MV-4-11 (cell line): ENCODE data around the gene CCDC60.
"Not testable (repeated sequence)": the region's sequence is repeated elsewhere in the genome, so short reads cannot be mapped to it uniquely, and the experiment has no call there.

ENCODE experiments used
- DNase-seq: peaks from one replicate; lab custom pipeline; 2025; lab: John Stamatoyannopoulos, UW

CCDC60 gene

DNA sequence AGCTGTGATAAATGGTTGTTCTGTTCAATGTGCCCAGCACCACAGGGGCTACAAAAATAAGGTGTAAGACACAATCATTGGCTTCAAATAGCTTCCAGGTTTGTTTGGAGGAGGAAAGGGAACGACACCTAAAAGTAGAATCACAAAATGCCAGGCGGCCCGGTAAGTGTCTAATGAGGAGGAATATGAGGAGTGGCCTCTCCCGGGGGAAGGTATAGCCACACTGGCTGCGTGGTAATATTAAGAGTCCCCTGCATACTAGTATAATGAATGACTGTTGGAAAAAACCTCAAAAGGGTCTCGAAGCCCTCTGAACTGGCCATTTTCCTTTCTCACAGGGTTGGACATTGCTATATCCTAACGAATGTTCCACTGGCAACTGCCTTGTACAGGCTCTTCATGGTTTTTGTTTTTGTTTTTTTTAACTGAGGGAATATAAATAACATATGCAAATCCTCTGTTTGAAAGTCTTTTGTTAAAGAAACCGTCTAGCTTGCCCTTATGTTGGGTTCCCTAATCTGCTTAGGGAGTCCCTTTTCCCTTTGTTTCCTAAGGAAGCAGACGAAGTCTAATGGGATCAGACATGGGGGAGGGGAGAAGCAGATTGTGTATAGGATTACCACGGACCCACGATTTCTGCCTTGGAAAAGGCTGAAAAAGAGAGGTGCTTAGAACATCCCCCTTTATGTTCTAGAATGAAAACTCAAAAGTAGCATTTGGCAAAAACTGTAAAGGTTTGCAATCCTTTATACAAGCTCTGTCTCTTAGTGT lies 4.2 kb downstream of the CCDC60 start:
- no peak for DNase-seq

DNA sequence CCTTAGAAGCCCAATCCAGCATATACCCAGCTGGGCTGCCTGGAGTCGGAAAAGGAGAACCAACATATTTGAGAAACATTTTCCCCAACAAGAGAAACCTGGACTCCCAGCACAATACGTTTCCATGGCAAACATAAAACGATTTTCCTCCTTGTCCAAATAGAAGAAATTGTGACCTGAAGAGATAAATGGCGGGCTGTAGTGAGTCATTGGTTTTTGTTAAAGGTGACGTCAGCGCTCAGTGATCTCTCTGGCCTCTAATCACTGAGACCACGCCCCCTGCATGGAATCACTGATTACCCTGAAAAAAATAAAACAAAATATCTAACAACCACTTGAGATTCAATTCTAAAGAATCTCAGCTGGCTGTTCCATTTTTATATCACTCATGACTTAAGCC lies 6.0 kb downstream of the CCDC60 start:
- DNase-seq = no peak

DNA sequence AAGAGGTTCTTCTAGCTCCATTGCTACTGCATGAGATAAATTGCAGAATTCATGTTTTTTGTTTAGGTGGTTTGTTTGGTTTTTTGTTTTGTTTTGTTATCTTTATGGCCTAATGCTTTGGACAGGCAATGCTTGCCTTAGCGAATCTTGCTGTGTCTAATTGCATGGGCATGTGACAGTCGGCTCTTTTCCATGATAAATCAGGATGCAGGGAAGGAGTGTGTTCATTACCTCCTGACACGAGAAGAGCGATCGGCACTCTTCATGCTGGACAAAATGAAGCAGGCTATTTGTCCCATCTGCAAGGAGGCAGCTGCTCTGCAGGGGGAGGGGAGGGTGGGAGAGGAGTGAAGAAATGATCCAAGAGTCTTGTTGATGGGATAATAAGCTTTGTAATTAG lies 6.5 kb downstream of the CCDC60 start:
- DNase-seq = no peak

DNA sequence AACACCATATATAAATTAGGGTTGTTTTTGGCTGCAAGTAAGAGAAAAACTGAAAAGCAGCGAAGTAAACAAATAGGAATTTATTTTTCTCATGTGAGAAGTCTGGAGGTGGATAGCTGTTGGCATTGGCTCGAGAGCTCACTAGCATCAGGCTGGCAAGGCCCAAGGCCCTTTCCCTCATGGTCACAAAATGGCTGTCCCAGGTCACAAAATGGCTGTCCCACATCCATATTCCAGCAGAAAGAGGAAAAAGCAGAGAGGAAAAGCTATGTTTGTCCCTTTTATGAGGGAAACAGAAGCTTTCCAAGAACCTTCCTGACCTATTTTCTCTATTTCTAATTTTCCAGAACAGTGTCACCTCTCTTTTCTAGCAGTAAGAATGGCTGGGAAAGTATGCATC lies 7.5 kb downstream of the CCDC60 start:
- DNase-seq = no peak

DNA sequence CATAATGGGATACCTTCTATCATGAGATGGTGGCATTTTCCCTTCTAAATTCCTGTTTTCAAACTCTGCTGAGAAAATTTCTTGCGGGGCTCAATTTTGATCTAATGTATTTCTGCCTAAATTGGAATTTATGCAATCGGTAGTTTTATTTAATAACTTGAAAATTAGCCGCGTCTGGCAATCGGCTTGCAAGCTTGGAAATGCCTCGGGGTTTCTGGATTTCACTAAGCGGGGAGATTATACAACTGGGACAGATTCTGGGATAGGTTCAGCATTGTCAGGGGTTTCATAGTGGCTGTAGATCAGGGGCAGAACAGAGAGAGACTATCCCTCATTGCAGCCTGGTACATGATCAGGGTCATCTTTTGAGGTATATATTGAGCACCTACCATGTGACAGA lies 8.6 kb downstream of the CCDC60 start:
- DNase-seq = no peak

DNA sequence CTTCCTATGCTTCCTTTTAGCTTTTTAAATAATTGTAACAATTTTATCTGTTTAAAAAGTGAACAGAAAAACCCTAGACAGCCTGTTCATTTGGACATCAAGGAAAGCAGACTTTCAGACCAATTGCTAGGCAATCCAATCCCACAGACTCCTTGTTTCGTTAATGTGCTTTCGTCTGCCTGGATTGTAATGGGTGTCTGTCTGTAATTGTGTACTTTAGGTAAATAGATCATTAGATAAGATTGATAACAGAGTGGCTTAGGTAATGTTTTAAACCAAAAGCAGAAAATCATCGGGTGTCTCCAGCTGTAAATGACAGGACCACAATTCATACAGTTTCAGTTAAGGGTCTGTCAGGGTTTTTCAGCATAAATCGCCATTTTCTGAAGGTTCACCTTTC lies 19.6 kb downstream of the CCDC60 start:
- DNase-seq = no peak

DNA sequence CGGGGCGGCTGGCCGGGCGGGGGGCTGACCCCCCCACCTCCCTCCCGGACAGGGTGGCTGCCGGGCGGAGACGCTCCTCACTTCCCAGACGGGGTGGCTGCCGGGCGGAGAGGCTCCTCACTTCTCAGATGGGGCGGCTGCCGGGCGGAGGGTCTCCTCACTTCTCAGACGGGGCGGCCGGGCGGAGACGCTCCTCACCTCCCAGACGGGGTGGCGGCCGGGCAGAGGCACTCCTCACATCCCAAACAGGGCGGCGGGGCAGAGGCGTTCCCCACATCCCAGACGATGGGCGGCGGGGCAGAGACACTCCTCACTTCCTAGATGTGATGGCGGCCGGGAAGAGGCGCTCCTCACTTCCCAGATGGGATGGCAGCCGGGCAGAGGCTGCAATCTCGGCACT lies 25.8 kb downstream of the CCDC60 start:
- DNase-seq = not testable (repeated sequence)

DNA sequence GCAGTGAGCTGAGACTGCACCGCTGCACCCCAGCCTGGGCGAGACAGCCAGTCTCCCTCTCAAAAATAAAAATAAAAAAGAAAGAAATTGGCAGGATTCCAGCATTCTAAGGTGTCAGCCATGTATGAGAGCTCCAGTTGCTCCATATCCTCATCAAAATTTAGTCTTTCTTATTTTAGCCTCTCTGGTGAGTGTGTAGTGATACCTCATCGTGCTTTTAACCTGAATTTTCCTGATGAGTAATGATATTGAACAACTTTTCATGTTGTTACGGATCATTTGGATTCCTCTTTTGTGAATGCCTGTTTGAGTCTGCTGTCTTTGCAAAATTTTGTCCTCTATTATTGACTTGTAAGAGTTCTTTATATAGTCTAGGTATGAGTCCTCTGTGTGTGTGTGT lies 28.5 kb downstream of the CCDC60 start:
- no peak for DNase-seq

DNA sequence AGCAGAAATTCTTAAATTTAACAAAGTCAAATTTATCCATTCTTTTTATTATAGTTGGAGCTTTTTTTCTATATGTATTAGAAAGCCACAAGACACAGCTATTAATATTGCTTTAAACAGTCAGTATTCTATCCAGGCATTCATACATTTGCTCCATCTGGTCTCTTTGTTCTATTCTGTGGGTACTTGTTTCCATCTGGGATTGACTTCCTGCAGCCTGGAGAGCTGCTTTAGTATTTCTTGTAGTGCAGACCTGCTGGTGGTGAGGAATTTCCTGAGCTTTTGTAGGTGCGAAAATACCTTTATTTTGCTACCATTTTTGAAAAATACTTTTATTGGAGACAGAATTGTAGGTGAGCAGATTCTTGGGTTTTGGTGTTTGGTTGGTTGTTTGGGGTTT lies 29.0 kb downstream of the CCDC60 start:
- no peak for DNase-seq

DNA sequence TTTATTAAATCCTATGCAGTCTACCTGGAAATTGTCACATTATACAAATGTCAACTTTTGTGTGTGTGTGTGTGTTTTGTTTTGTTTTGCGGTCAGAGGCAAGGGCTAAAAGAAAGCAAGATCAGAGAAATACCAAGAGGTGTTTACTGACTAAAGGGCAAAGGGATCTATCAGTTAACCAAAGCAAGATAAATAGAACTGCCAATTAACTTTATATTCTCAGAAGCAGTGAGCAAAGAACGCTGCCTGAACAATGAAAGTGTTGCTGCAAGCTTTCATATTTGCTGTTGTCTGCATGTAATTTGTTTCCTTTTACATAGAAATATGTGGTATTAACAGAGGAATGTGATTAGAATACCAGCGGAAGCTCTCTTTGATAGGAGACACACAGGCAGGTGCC lies 30.9 kb downstream of the CCDC60 start:
- no peak for DNase-seq

DNA sequence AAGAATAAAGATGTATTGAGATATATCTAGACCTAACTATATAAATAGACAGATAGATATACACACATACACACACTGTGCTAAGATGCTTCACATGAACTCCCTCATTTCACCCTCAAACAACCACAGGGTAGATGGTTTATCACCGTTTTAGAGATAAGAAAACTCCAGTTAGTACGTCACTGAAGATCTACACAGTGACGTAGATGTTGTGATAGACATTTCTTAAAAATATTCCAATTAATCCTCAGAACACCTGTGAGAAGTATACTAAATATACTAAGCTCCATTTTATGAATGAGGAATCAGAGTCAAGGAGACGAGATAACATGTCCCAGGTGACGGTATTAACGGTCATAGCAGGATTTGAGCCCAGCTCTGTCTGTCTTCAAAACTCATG lies 31.5 kb downstream of the CCDC60 start:
- DNase-seq = no peak

DNA sequence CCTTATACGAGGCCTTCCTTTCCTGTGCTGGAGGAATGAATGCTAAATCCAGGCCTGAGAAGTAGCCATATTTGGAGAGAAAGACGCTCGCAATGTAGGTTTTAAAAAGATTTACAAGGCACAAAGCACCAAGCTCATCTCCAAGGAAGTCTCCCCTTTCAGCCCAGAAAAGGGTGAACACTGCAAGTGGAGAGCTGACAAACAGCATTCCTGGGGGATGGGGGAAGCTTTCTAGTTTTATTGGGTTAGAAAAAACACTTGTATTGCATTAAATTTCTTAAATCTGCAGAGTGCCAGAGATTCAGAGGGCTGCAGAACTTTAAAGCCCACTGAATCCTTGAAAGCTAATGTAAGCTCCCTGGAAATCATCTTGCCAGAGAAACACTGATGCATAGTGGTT lies 34.6 kb downstream of the CCDC60 start:
- DNase-seq = no peak

DNA sequence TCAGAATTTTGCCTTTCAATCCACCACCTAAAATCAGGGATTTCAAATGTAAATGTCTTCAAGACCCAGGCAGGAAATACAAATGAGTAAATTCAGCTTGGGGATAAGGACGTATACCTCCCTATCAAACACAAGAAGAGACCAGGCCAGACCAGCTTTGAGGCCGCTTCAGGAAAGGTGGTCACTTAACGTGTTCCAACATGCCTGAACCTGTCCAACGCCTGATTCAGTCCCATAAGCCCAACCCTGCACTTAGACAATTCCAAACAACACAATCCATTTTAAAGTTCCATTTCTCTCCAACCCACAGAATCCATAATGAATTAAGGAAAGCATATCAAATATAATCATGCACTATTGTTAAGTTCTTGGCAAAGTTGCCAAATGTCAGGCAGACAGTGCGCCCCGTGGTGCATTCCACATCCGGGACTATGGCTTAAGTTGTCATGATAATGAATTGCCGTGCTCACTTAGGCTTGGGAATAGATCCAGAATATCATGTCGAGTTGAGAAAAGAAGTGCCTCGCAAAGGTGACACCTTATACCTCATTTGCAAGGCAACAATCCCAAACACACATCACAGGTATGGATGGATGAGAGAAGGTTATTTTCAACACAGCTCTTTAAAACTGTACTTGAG lies 35.5 kb downstream of the CCDC60 start:
- DNase-seq = peak; percentile 33

DNA sequence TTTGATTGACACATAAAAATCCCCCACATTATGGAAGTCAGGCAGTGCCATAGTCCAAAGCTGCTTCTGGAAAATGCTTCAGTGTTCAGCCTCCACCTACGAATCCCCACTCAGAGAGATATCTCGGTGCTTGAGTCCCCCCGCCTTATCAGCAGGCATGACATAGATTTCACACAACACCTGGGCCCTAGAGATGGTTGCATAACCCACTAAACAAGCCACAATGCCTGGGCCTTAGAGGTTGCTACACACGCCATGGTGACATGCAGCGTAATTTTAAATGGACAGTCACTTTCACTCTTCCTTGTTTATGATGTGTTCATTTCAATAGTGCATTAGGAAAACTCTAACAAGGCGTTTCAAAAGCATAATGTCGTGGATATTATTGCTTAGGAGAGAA lies 38.0 kb downstream of the CCDC60 start:
- DNase-seq = peak; percentile 87

DNA sequence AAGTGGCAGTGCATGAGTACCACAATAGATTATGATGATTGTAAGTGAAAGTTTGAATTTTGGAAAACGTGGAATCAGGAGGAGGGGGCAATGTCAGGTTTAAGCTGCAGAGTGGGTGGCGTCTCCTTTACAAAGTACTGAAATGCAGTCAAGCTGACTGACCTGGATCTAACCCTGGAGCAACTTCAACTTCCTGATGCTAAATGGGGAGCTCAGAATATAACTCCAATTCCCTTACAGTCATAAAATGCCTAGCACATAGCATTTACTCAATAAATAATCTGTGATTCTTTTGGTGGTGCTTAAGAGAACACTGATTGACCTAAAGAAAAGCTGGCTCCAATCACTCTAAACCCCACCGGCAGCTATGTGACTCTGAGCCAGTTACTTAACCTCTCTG lies 38.5 kb downstream of the CCDC60 start:
- DNase-seq = peak; percentile 37

DNA sequence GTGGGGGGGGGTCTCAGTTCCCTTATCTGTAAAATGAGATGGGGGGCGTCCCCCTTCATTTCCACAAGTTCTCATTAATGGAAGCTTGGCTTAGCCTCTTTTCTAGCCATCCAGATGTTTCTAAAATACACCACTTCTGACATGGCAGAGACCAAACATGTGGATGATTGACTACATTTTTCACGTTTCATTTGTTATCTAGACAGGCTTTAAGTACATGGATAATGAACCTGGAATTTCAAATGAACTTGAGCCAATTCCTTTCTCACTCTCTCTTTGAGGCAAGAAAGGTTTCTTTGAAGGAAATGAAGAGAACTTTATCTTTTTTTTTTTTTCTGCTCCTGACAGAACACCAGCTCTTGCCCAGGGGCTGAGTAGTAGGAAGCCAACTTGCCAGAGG lies 39.1 kb downstream of the CCDC60 start:
- no peak for DNase-seq

DNA sequence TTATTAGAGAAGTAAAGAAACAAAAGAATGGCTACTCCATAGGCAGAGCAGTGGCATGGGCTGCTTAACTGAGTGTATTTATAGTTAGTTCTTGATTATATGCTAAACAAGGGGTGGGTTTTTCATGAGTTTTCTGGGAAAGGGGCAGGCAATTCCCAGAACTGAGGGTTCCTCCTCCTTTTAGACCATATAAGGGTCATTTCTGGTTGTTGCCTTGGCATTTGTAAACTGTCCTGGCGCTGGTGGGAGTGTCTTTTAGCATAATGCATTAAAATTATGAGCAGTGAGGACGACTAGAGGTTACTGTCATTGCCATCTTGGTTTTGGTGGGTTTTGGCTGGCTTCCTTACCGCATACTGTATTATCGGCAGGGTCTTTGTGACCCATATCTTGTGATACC lies 40.1 kb downstream of the CCDC60 start:
- peak; percentile 92 for DNase-seq

DNA sequence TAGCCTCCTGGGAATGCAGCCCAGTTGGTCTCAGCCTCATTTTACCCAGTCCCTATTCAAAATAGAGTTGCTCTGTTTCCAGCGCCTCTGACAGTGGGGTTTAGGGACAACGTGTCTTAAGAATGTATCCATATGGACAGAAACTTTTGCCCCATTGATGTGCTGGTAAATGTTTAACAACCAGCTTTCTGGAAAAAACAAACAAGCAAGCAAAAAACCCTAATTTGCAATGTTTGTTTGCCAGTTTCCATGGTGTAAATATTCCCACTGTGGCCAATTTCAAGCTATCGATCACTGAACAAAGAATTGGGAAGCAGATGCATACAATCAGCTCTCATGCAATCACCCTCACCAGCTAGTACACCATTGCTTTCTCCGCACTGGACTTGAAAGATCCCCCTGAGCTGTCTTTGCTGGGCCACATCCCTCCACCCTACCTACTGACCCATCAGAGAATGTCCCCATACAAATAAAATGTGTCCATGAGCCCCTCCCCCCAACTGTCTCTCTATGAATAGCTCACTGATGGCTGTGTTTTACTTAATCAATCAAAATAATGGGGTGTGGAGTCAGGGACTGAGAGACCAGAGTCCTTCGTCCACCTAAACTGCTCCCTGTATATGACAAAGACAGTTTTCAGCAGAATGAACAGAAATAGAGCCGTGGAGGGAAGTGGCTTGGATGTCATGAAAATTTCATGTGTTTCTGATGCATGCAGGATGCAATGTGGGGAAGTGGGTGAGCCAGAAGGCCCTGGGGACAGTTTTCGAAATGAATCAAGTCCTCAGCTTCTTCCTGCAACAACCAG lies 40.8 kb downstream of the CCDC60 start:
- DNase-seq = peak; percentile 98

DNA sequence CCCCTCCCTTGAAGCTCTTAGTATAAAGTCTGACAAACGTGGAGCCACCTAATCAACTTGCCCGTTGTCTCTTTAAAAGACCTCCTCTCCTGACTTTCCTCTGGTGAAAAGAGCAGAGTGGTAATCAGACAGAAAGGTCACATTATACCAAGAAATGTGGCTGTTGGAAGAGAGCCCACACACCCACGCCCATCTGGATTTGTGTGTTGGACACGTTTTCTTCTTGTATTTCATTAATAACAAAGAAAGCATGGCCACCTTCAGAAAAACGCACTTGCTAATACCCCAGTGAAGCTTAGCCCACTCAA lies 41.3 kb downstream of the CCDC60 start:
- no peak for DNase-seq

DNA sequence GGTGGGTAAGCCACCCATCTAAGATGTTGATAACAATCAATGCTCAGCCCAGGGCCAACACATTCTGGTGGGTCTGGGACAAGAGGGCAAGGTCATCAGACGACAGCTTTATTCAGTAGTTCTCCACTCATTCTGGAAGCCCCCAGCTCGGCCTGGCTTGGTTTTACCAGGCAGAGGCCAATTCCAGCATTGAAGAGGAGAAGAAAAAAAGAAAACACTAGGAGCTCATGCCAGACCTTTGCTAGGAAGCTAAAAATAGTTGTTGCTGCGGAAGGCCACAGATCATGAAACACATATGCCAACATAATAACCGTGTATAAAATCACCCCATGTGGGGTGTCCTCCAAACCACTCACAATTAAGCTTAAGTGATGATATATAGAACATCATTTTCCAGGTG lies 44.4 kb downstream of the CCDC60 start:
- DNase-seq = no peak

DNA sequence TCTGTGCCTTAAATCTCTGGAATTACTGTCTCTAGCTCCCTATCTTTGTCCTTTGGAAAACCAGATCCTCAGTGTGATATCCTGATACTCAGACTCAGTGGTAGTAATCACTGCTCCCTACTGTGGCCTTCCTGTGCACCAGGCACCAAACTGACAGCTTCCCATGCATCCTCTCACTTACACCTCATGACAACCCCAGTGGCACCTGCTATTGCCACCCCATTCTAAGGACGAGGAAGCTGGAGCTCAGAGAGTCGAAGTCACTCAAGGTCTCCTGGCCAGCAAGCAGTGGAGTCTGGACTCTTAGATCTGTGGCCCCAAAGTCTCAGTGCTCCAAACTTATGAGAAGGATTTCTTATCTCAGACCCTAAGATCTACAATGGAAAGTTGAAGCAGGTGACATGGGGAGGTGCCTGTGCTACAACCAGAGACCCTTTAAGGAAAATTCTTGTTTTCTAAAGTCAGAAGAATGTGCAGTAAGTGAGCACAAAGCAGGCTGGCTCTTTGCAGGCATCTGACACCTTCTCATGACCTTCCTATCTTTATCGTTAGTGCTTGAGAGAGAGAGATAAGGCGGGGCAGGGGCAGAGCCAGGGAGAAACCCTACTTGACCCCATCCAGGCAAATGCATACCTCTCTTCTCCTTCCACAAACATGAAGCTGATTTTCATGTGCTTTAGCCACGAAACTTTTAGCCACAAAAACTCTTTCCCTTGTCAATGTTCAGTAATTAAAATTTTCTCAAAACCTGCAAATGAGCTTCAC lies 47.1 kb downstream of the CCDC60 start:
- DNase-seq = no peak

DNA sequence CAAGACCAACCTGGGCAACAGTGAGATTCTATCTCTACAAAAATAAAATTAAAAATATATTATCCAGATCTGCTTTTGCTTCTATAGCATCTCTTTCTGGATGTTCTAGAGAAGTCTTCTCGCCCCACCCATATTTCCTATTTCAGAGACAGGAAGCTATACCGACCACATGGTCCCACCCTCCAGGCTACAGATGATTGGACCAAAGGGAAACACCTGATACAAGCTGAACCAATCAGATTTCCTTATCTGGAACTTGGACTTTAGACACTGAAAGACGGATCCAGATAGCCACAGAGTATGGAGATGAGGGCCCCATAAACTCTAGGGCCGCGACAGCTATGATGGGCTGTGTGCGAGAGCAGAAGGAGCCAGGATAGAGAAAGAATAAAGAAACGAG lies 48.7 kb downstream of the CCDC60 start:
- no peak for DNase-seq

DNA sequence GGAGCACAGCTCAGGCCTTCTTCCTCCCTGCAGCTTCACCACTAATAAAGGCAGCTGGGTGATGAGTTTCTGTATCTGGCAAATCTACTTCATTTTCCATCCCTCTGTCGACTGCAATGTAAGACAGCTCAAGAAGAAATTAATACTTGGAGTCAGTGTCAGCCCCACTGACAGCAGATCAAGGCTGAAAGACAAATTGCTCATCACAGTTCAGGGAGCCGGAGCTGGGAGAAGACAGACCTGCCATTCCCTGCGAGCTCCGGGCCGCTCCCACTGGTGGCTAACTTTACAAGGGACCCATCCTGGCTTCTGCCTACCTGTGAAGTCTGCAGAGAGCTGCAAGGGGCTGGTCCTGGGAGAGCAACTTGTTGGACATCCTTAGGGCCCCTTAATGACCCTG lies 49.8 kb downstream of the CCDC60 start:
- DNase-seq = no peak
